Measurements from ENCODE around the gene FLT4.

Gene FLT4

DNA sequence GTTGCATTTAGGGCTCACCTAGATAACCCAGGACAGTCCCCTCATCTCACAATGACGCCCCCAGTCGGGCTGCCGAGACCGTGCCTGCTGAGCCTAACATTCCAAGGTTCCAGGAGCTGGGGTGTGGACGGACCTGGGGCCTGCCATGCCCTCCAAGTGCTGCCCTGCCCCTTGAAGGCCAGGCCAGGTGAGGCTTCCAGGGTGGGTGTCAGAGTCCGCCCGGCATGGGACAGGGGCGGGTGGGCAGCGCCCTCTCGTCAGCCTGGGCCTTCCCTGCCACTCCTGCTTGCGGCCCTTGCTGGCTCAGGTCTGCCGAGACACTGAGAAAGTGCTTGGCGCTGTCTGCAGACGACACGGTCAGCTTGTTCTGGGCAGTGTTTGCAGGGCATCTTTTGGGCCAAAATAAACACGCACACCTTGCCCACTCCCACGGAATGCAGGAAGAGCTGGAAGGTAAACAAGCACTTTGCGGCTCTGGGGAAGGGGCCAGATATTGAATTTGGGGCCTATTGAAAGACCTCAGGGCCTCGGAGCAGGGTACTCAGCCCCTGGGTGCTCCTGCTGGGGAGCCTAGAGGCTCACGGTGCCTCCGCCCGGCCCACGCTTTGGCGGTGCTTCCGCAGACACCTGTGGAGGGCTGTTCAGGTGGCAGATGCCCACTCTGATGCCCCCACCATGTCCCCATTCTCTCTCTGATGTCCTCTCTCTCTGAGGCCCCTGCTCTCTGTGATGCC is 53.9 kb downstream of the FLT4 start:
- TF ChIP-seq, protein P1, sequence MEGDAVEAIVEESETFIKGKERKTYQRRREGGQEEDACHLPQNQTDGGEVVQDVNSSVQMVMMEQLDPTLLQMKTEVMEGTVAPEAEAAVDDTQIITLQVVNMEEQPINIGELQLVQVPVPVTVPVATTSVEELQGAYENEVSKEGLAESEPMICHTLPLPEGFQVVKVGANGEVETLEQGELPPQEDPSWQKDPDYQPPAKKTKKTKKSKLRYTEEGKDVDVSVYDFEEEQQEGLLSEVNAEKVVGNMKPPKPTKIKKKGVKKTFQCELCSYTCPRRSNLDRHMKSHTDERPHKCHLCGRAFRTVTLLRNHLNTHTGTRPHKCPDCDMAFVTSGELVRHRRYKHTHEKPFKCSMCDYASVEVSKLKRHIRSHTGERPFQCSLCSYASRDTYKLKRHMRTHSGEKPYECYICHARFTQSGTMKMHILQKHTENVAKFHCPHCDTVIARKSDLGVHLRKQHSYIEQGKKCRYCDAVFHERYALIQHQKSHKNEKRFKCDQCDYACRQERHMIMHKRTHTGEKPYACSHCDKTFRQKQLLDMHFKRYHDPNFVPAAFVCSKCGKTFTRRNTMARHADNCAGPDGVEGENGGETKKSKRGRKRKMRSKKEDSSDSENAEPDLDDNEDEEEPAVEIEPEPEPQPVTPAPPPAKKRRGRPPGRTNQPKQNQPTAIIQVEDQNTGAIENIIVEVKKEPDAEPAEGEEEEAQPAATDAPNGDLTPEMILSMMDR (IDR thresholded peaks at IDR 0.05; ENCODE audit: low read length, missing control alignments): no peak
- no peak for DNase-seq (ENCODE audit: low read depth)
- H3K4me3 ChIP-seq (replicated peaks; ENCODE audit: low read depth, low read length): no peak overlapping the region

DNA sequence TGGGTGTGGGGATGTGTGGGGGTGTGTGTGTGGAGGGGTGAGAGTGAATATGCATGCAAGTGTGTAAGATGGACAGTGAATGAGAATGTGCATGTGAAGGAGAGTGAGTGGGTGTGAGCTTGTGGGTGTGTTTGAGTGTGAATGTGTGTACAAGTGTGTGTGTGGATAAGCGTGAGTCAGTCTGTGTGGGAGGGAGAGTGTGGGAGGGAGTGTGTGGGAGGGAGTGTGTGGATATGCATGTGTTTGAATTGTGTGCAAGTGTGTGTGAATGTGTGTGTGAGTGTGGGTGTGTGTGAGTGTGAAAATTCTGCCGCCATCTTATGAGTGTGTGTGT is 54.4 kb downstream of the FLT4 start:
- TF ChIP-seq, protein P1 (IDR thresholded peaks at IDR 0.05; ENCODE audit: low read length, missing control alignments): no peak
- DNase-seq (ENCODE audit: low read depth): no peak
- H3K4me3 ChIP-seq (replicated peaks; ENCODE audit: low read depth, low read length): no peak overlapping the region

DNA sequence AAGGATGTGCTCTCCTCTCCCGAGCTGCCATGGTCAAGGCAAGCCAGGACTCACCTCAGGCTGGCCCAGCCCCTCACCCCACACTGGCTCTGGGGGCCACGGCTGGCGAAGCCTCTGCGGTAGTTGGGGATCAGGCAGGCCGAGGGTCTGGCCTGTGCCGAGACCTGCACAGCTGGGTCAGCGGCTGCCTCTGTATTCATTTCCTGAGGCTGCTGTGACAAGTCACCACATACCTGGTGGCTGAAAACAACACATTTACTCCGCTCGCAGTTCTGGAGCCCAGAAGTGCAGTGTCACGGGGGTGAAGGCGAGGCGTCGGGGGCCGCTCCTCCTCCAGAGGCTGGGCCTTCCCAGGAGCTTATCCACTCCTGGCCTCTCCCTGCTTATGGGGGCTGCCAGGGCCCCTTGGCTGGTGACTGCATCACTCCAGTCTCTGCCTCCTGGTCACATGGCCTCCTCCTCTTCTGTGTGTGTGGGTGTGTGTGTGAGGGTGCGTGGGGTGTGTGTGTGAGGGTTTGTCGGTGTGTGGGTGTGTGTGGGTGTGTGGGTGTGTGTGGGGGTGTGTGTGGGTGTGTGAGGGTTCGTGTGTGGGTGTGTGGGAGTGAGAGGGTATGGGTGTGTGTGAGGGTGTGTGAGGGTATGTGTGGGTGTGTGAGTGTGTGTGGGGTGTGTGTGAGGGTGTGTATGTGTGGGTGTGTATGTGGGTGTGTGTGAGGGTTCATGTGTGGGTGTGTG is 54.9 kb downstream of the FLT4 start:
- H3K4me3 ChIP-seq (replicated peaks; ENCODE audit: low read depth, low read length): no peak overlapping the region
- TF ChIP-seq, protein P1 (IDR thresholded peaks at IDR 0.05; ENCODE audit: low read length, missing control alignments): no peak
- DNase-seq (ENCODE audit: low read depth): no peak

DNA sequence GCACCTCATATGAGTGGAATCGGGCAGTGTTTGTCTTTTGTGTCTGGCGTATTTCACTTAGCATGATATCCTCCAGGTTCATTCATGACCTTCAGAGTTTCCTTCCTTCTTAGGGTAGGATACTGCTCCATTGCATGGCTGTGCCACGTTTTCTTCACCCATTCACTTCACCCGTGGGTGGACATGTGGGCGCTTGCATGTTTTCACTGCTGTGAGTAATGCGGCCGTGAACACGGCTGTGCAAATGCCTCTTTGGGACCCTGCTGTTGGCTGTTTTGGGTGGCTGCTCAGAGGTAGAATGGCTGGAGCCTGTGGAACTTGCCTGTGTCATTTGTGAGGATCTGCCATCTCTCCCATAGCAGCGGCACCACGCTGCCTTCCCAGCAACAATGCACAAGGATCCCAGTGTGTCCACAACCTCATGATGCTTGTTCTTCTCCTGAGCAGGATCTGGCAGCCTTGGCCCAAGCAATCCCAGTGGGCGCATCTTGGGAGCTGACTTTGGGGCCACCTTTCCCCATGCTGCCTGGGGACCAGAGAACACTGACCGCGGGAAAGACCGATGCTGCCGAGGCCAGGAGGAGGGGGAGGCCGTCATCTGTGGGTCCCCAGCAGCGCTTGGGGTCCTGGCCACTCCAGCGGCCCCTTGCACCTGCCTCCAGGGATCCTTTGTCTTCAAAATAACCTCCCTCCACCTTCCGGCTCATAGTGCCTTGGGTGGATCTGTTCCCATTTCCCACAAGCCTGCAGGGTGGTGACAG is 55.8 kb downstream of the FLT4 start:
- TF ChIP-seq, protein P1 (IDR thresholded peaks at IDR 0.05; ENCODE audit: low read length, missing control alignments): no peak
- H3K4me3 ChIP-seq (replicated peaks; ENCODE audit: low read depth, low read length): no peak overlapping the region
- DNase-seq (ENCODE audit: low read depth): no peak

DNA sequence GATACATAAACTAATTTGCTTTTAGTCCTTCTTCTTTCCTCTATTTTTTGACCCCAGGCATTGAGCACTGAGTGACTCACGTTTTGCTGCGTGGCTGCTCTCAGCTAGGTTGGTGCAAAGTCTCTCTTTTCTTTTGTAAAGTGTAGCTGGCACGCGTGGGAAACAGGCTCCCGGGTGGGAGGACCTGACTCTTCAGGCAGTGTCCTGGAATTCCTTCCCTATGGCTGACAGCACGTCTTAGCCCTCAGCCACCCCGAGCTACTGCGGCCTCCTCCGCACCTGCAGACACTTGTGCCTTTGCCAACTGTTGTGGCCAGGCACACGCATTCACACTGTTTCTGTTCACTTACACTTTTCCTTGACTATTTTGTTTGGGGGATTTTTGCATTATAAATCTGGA is 57.2 kb downstream of the FLT4 start:
- TF ChIP-seq, protein P1 (IDR thresholded peaks at IDR 0.05; ENCODE audit: low read length, missing control alignments): no peak
- H3K4me3 ChIP-seq (replicated peaks; ENCODE audit: low read depth, low read length): no peak overlapping the region
- DNase-seq (ENCODE audit: low read depth): no peak

DNA sequence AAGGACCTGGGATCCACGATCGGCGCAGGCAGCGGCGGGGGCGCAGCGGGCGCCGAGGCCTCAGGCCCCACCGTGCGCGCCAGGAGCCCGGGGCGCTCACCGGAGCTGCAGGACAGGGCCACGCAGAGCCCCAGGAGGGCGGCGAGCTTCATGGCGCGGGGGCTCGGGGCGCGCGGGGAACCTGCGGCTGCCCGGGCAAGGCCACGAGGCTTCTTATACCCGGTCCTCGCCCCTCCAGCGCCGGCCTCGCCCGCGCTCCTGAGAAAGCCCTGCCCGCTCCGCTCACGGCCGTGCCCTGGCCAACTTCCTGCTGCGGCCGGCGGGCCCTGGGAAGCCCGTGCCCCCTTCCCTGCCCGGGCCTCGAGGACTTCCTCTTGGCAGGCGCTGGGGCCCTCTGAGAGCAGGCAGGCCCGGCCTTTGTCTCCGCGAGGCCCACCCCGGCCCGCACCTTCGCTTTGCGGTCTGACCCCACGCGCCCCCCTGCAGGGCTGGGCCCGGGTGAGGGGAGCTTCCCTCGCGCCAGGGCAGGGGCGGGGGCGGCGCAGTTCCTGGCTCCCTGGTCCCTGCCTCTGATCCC is 58.0 kb downstream of the FLT4 start, which contains the start of gene SCGB3A1:
SCGB3A1 (minus strand) TSS at position 189 of the 577 bp plus-strand sequence; CDS start at position 152, 37 bp downstream.
- H3K4me3 ChIP-seq (replicated peaks; ENCODE audit: low read depth, low read length): no peak within 1 kb of the TSS
- no peak for DNase-seq (ENCODE audit: low read depth)
- TF ChIP-seq, protein P1 (IDR thresholded peaks at IDR 0.05; ENCODE audit: low read length, missing control alignments): no peak

Data from fibroblast of pulmonary artery (primary cell).